Amniotic stem cell (primary cell): Measurements from ENCODE around the gene NDUFAF3.

Source experiments
- DNase-seq: peaks from one replicate; lab custom pipeline; 2025; lab: John Stamatoyannopoulos, UW

Gene NDUFAF3, protein sequence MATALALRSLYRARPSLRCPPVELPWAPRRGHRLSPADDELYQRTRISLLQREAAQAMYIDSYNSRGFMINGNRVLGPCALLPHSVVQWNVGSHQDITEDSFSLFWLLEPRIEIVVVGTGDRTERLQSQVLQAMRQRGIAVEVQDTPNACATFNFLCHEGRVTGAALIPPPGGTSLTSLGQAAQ

DNA sequence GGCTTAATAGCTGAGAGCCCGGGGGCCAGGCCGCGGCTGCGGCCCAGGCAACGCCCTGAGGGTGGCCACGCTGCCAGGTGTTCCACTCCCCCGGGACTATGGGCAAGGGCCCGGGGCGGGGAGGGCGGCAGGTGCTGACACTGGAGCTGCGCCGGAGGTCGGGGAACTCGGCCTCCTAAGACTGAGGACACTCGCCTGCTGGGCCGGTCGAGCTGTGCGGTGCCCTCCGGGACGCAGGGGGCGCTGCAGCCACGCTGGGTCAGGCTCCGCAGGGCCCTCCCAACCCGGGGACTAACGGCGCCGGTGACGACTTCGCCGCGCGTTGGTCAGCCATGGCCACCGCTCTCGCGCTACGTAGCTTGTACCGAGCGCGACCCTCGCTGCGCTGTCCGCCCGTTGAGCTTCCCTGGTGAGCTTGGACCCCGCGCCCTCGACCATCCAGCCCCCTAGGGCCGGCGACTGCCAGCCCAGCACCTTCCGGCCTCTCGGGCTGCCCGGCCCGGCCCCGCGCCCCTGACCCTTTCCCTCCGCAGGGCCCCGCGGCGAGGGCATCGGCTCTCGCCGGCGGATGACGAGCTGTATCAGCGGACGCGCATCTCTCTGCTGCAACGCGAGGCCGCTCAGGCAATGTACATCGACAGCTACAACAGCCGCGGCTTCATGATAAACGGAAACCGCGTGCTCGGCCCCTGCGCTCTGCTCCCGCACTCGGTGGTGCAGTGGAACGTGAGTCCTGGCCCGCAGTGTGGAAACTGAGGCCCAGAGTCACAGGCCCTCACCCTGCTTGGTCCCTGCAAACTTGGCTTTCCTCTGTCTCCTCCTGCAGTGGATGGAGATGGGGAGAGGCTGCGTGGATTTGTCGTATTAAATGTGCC, at the start of gene NDUFAF3:
NDUFAF3 (plus strand) TSS at position 309 of the 875 bp plus-strand sequence; CDS start at position 333, 24 bp downstream.
- peak; percentile 84 for DNase-seq

DNA sequence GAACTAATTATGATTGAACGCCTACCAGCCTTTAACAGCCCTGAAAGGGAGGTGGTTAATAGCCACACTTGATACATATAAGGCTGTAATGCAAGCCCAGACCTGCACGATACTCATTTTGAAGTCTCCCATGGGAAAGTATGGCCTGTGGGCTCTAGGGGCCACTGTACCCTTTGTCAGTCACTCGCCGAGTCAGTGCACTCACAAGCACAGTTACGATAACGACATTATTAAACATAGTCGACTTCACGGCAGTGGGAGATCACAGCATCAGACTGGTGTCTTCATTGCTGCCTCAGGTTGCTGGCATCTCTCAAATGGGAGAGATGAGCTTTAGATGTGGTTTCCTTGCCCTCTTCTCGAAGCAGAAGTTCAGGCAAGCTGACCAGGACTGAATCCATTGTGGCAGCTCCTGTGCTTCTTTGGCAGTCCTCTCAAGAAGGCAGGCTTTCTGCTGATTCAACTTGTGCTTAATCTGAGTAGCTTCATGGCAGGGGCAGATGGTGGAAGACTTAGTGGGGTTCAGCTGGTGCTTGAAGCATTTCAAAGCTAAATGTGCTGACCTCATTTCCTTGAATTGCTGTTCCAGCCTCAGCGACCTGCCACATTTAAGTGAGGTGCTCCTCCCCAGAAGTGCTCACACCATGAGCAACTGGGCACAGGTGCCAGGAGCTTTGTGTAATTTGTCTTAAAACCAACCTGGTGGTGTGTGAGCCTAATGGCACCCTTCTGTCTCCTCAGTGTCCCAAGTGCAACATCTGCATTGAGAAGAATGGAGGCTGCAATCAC, 47.7 kb upstream of the NDUFAF3 start:
- no peak for DNase-seq

DNA sequence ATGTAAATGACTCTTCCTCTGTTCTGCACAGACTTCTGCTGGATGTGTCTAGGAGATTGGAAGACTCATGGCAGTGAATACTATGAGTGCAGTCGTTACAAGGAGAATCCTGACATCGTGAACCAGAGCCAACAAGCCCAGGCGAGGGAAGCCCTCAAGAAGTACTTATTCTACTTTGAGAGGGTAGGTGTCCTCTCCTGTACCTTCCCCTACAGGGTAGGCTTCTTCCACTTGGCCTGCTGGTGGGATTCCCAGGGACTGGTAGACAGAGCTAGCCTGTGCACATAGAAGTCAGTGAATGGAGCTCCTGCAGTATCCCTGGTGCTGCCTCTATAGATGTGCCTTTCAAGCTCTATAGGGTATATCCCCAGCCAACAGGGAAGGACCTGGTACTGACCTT, 42.5 kb upstream of the NDUFAF3 start:
- DNase-seq: no peak

DNA sequence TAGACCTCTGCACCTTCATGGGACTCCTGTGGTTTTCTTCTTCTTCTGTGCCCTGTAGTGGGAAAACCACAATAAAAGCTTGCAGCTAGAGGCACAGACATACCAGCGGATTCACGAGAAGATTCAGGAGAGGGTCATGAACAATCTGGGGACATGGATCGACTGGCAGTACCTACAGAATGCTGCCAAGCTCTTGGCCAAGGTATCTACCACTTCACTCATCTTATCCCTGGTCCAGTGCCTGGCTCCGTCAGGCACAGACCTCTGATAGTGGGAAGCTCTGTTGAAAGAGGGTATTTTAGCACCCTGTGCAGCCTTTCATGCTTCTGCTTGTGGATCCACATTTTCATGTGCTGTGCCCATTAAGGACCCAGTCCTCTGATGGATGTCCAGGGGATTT, 41.6 kb upstream of the NDUFAF3 start:
- DNase-seq: no peak

DNA sequence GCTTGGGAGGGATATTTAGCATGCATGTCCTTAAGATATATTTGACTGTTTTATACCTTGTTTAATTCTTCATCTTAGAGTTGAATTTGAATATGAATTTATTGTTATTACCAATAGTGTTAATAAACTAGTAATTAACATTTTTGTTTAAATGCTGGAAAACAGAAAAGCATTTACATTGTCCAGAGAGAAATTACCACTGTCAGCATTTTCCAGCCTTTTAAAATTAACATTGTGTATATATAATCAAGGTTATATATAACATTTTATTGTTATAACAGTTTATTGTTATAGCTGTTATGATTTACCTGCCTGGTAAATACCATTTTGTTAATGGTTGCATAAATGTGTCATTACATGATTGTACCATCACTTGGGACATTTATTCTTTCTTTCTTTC, 39.9 kb upstream of the NDUFAF3 start:
- no peak for DNase-seq

DNA sequence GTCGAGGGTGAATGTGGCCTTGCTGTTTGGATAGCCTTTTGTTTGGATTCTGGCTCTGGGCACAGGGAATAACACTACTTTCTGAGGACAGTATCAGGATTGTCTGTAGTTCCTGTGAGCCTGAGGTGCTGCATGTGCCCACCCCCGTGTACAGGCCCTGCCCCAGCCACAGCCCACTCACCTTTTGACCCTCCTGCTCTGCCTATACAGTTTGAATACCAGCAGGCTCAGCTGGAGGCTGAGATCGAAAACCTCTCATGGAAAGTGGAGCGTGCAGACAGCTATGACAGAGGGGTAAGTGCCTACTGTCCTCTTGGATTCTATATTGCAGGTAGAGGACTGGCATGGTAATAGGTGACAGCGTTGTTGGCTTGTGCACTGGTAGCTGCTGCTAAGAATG, 39.2 kb upstream of the NDUFAF3 start:
- DNase-seq: no peak

DNA sequence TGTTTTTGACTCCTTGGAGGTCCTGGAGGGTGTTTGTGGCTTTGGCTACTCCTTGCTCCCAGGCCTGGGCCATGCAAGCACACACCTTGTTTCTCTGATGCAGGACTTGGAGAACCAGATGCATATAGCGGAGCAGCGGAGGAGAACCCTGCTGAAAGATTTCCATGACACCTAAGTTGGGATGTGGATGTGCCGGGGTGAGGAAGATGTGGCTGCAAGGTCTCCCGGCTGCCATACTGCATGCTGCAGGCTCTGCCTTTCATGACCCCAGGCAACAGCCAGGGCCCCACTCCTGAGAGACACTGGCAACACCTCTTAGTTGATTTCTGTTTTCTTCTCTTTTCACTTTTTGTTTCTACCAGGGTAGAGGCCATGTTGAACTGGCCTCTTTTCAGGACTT, 38.8 kb upstream of the NDUFAF3 start:
- DNase-seq: no peak

DNA sequence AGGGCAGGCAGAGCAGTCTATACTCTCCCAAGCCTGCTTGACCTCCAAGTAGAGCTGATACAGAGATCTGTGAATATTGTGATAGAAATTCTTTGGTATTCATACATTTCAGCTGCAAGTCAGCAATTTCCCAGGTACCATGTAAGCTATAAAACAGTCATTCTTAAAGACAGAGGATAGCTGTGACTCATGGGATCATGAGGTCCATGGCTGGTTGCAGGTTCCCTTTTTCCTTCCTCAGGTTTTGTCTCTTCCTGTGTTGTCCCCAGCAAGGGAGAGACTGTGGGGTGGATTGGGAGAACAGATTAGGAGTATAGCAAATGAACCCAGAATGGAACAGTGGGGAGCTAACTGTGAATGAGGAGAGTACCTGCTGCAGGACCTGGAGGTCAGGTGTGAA, 37.3 kb upstream of the NDUFAF3 start:
- DNase-seq: no peak

DNA sequence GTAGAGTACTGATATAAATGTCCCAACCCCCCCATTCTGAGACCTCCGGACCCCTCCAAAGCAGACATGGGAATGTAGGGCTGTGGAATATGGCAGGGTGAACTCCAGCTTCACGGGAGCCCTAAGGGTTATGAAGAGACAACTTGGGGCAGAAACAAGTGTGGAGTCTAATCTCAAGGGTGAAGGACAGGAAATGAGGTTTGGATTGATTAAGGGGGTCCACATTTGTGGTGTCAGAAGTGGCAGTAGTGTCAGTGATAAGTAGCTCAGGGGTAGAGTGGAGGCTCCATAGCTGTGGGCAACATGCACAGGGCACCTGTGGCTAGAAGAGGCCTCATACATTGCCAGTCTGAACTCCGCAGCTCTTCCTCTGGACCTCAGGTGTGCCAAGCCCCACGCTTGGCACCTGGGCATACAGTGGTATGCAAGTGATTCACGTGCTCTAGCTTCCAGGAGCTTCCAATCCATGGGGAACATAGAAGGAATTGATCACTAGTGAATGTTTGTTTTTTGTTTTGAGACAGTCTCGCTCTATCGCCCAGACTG, 36.0 kb upstream of the NDUFAF3 start:
- DNase-seq: no peak

DNA sequence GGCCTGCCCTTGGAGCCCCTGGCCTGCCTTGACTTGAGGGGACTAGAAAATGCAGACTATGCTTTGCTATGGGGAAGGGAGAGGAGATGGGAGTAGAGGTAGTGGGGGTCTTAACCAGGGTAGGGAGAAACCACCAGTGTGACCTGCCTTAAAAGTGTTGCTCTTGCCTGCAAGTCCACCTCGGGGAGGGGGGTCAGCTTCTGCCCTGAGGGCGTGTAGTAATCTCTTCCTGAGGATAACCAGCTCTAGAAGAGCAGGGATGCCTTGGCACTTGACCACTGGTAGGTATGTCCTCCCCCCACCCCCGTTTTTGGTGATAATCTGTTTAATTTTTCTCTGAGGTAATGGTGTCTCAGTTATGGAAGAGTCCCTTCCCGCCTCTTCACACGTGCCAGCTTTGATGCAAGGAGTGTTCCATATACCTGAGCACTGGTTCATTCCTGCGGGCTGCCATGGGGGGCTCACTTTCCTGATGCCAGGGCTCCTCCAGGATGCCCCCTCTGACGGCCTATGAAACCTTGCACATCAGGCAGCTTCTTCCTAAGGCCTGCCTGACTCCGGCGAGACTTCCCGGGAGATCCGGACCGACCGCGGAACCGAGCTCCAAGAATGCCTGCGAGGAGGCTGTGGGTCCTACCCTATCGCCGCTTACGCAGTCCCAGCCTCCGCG, 32.7 kb upstream of the NDUFAF3 start:
- no peak for DNase-seq

DNA sequence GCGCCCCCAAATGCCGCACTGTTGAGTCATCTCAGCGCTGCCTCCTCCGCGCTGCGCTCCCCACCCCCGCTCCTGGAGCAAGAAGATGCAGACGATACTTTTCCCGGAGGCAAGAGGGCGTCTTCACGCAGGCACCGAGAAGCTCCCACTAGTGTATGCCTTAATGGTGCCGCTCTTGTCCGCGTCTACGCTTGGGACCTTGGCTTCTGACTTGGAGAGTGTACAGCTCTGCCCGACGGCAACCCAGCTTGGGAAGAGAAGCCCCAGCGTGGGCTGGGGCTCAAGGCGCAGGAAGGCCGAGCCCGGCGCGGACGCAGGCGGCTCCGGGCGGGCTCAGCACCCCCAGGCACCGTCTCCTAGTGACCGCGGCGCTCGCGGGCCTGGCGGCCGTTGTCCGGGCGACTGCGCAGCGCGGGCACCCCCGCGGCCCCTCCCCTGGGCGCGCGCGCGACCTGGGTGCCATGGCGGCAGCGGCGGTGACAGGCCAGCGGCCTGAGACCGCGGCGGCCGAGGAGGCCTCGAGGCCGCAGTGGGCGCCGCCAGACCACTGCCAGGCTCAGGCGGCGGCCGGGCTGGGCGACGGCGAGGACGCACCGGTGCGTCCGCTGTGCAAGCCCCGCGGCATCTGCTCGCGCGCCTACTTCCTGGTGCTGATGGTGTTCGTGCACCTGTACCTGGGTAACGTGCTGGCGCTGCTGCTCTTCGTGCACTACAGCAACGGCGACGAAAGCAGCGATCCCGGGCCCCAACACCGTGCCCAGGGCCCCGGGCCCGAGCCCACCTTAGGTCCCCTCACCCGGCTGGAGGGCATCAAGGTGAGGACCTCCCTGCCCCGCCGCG, 31.9 kb upstream of the NDUFAF3 start, which contains the start of gene P4HTM:
P4HTM (plus strand) TSS at position 446 of the 840 bp plus-strand sequence; CDS start at position 462, 16 bp downstream.
- DNase-seq: peak; percentile 89

DNA sequence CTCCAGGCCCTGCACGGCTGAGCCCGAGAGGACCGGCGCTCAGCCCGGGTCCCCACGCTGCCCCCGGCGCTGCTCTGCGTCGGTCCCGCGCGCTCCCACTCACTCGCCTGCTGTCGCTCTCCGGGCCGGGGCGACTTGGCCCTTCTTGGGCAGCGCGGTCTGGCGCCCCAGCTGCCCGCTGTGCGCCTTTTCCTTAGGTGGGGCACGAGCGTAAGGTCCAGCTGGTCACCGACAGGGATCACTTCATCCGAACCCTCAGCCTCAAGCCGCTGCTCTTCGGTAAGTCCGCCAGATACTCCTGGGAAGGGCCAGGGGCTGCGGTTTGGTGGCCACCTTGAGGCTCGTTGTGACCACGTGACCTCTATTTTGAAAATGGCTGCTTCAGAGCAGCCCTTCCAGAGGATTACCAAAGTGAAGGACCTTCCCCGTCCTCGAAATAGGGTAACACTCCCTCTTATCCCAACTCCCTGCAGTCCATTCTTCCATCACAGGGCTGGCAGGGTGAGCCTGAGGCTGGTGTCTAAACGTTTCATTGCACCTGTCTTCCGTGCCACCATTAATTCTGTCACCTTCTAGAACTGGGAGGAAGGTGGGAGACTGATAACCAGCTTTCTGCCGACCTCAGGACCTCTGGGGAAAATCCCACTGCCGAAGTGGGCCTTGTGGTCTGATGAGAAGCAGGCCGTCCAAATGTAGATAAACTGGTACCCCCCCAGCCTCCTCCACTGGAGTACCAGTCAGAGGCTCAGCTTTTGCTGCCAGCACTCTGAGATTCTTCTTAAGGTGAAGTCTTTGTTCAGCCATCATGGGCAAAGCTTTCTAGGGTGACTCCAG, 31.1 kb upstream of the NDUFAF3 start:
- no peak for DNase-seq

DNA sequence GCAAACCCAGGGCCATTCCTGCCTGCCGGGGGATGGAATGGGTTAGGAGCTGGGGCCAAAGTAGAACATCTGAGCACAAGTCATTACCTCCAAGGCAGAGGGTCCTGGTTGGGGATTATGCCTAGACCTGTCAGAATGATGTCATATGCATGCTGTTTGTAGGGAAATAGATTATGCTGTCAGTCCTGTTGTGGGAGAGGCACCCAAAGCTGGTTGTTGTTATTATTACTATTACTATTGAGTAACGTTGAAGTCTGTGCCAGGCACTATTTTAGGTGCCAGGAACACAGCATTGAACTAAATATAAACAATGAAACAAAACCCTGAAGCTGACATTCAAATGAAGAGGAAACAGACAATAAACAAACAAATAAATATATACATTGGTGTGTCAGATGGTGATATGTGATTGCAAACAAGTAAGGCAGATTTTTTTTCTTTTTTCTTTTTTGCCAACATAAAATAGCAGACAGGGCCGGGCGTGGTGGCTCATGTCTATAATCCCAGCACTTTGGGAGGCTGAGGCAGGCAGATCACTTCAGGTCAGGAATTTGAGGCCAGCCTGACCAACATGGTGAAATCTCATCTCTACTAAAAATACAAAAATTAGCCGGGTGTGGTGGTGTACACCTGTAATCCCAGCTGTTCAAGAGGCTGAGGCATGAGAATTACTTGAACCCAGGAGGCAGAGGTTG, 29.9 kb upstream of the NDUFAF3 start:
- DNase-seq: no peak

DNA sequence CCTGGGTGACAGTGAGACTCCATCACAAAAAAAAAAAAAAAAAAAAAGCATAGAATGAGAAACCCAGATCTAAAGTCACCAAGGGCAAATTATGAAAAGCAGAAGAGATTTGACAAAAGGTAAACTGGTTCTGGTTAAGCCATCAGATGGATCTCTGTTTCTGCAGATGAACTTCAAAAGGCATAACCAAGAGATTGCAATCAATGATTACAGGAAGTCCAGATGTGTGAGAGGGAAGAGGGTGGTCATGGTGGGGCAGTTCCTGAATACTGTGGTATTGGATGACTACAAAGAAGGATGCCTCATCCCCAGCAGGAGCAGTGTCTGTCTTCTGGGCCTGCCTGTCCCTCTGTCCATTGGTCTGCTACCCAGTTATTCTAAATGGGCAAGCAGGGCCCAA, 28.1 kb upstream of the NDUFAF3 start:
- no peak for DNase-seq

DNA sequence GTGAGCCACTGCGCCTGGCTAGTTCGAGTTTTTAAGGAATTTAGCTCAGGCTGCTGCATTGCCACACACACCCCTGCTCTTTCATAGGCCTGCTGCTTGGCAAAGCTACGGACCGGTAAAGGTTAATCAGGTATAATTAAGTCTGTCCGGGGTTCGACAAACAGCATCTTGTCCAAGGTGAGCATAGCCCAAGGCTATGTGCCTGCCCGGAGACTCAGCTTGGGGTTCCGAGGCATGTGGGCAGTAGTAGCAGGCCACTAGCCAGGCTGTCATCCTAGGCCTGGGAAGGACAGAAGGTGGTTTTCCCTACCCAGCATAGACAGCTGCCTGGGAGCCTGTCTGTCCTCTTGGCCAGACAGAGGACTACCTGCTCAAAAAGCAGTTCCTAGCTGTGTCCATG, 25.3 kb upstream of the NDUFAF3 start:
- no peak for DNase-seq

DNA sequence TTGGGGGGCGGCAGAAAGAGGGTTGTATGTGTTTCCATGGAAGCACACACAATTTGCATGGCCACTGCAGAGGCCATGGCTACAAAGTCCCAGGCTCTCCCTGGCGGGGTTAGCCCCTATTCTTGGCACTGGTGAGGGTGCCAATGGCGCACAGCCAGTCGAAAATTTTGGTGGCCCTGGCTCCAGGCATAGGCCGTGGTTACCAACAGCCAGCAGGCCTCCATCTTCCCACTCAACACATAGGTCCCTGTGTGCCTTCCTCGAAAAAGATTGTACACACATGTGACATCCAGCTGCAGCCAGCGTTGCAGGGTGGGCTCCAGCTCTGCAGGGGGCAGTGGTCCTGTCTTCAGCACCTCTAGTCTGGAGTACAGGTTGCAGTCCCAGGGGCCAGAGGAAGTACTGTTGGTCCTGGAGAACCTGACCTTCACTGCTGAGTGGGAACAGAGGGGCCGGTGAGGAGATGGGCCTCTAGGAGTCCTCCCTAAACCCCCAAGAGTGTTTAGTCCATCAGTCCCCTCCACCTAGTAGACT, 24.8 kb upstream of the NDUFAF3 start:
- no peak for DNase-seq

DNA sequence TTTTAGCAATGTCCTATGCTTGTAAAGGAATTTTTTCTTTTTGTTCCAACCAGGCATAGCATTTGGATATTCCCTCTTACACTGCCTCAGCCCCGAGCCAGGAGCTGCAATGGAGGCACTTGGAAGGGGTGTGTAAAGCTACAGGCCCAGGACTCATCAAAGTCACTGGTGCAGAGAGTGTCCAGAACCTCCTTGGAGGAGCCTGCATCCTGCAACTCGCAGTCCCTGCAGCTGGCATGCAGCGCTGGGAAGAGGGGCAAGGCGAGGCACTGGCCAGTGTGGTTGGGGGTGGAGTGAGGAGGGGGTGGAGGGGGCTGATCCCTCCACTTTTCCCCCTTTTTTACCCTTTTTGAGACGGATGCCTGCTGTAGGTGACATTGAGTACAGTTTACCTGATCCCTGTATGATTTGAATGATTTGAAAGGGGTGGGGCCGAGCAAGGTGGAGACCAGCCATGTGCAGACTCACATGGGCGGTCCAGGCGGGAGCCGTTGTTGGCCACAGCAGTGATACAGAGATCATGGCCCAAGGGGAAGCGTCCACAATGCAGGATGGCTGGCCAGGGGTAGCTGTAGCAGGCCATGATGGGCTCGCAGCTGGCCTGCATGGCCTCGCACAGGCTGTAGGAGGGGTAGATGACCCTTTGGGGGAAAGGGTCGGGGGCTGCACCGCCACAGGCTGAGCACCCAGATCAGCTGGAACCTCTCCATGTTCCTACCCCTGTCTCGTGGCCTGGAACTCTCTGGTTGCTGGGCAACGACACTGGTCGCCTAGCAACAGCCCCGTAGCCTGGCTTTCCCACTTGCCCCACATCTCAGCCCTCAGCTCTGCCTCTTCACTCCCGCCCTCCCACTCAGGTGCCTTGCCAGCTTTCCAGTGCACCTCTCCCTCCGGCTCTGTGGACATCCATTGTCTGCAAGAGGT, 23.9 kb upstream of the NDUFAF3 start:
- DNase-seq: no peak
